ENCODE data around the gene HIGD1A.

HIGD1A gene

GRCh38 chr3:42762046-42762724, 42.1 kb downstream of the HIGD1A start:
- Histone ChIP-seq H3K9me3 (ENCODE audit: low read depth, low read length) (no peaks in the 10 kb centered on the region), H3K36me3 (ENCODE audit: insufficient read depth, low read length) (no peaks in the 10 kb centered on the region), H3K4me3 (no peak overlapping the region), H3K27ac (no peak overlapping the region), H3K9ac (ENCODE audit: insufficient read length) (no peak overlapping the region)
- TF ChIP-seq POLR2AphosphoS5 (IDR thresholded peaks at IDR 0.05; ENCODE audit: borderline replicate concordance, low read depth, low read length) (no peak), FOXP2 (optimal IDR thresholded peaks at IDR 0.05; ENCODE audit: control extremely low read depth, extremely low read length, insufficient read depth) (no peak), EZH2 (IDR thresholded peaks at IDR 0.05) (no peak)
- no peak for DNase-seq (ENCODE audit: low read depth, low spot score)

GRCh38 chr3:42758126-42758525, 46.2 kb downstream of the HIGD1A start:
- no peak for TF ChIP-seq EZH2 (IDR thresholded peaks at IDR 0.05)
- Histone ChIP-seq H3K4me3 (no peak overlapping the region), H3K9ac (ENCODE audit: insufficient read length) (no peak overlapping the region), H3K9me3 (ENCODE audit: low read depth, low read length) (no peaks in the 10 kb centered on the region), H3K36me3 (ENCODE audit: insufficient read depth, low read length) (no peaks in the 10 kb centered on the region), H3K27ac (no peak overlapping the region)
- DNase-seq (ENCODE audit: low read depth, low spot score) = no peak

- H3K36me3 ChIP-seq (ENCODE audit: insufficient read depth, low read length) = no peaks in the 10 kb centered on the region
- H3K27ac ChIP-seq = no peak overlapping the region
- H3K9ac ChIP-seq (ENCODE audit: insufficient read length) = no peak overlapping the region
- no peak overlapping the region for H3K4me3 ChIP-seq
- no peak for DNase-seq (ENCODE audit: low read depth, low spot score)
- no peaks in the 10 kb centered on the region for H3K9me3 ChIP-seq (ENCODE audit: low read depth, low read length)
- no peak for TF ChIP-seq EZH2 (IDR thresholded peaks at IDR 0.05)
Observed at GRCh38 chr3:42756681-42757213, 47.5 kb downstream of the HIGD1A start.

- Histone ChIP-seq H3K4me3 (no peak overlapping the region), H3K9ac (ENCODE audit: insufficient read length) (no peak overlapping the region), H3K27ac (no peak overlapping the region), H3K9me3 (ENCODE audit: low read depth, low read length) (no peaks in the 10 kb centered on the region), H3K36me3 (ENCODE audit: insufficient read depth, low read length) (no peaks in the 10 kb centered on the region)
- no peak for DNase-seq (ENCODE audit: low read depth, low spot score)
- no peak for TF ChIP-seq EZH2 (IDR thresholded peaks at IDR 0.05)
- TF ChIP-seq POLR2AphosphoS5 (IDR thresholded peaks at IDR 0.05; ENCODE audit: borderline replicate concordance, low read depth, low read length) = no peak
- no peak for TF ChIP-seq FOXP2 (optimal IDR thresholded peaks at IDR 0.05; ENCODE audit: control extremely low read depth, extremely low read length, insufficient read depth)
Observed at GRCh38 chr3:42755681-42756578, 48.4 kb downstream of the HIGD1A start.

GRCh38 chr3:42753757-42754156, 50.5 kb downstream of the HIGD1A start:
- Histone ChIP-seq H3K9ac (ENCODE audit: insufficient read length) (no peak overlapping the region), H3K4me3 (no peak overlapping the region), H3K36me3 (ENCODE audit: insufficient read depth, low read length) (no peaks in the 10 kb centered on the region), H3K9me3 (ENCODE audit: low read depth, low read length) (no peaks in the 10 kb centered on the region), H3K27ac (no peak overlapping the region)
- DNase-seq (ENCODE audit: low read depth, low spot score) = no peak
- TF ChIP-seq FOXP2 (optimal IDR thresholded peaks at IDR 0.05; ENCODE audit: control extremely low read depth, extremely low read length, insufficient read depth) (no peak), EZH2 (IDR thresholded peaks at IDR 0.05) (no peak), POLR2AphosphoS5 (IDR thresholded peaks at IDR 0.05; ENCODE audit: borderline replicate concordance, low read depth, low read length) (no peak)

- no peak for DNase-seq (ENCODE audit: low read depth, low spot score)
- Histone ChIP-seq H3K9me3 (ENCODE audit: low read depth, low read length) (no peaks in the 10 kb centered on the region), H3K9ac (ENCODE audit: insufficient read length) (no peak overlapping the region), H3K4me3 (no peak overlapping the region), H3K36me3 (ENCODE audit: insufficient read depth, low read length) (no peaks in the 10 kb centered on the region), H3K27ac (no peak overlapping the region)
- TF ChIP-seq POLR2AphosphoS5 (IDR thresholded peaks at IDR 0.05; ENCODE audit: borderline replicate concordance, low read depth, low read length) (no peak), FOXP2 (optimal IDR thresholded peaks at IDR 0.05; ENCODE audit: control extremely low read depth, extremely low read length, insufficient read depth) (no peak), EZH2 (IDR thresholded peaks at IDR 0.05) (no peak)
Observed at GRCh38 chr3:42752961-42753360, 51.3 kb downstream of the HIGD1A start.

GRCh38 chr3:42752441-42752840, 51.8 kb downstream of the HIGD1A start:
- H3K27ac ChIP-seq = no peak overlapping the region
- no peak for DNase-seq (ENCODE audit: low read depth, low spot score)
- TF ChIP-seq EZH2 (IDR thresholded peaks at IDR 0.05) = no peak
- TF ChIP-seq FOXP2 (optimal IDR thresholded peaks at IDR 0.05; ENCODE audit: control extremely low read depth, extremely low read length, insufficient read depth) = no peak
- TF ChIP-seq POLR2AphosphoS5 (IDR thresholded peaks at IDR 0.05; ENCODE audit: borderline replicate concordance, low read depth, low read length) = no peak
- no peaks in the 10 kb centered on the region for H3K9me3 ChIP-seq (ENCODE audit: low read depth, low read length)
- no peaks in the 10 kb centered on the region for H3K36me3 ChIP-seq (ENCODE audit: insufficient read depth, low read length)
- no peak overlapping the region for H3K4me3 ChIP-seq
- H3K9ac ChIP-seq (ENCODE audit: insufficient read length) = no peak overlapping the region

GRCh38 chr3:42751609-42752008, 52.7 kb downstream of the HIGD1A start:
- Histone ChIP-seq H3K9ac (ENCODE audit: insufficient read length) (no peak overlapping the region), H3K27ac (no peak overlapping the region), H3K36me3 (ENCODE audit: insufficient read depth, low read length) (no peaks in the 10 kb centered on the region), H3K4me3 (no peak overlapping the region), H3K9me3 (ENCODE audit: low read depth, low read length) (no peaks in the 10 kb centered on the region)
- TF ChIP-seq FOXP2 (optimal IDR thresholded peaks at IDR 0.05; ENCODE audit: control extremely low read depth, extremely low read length, insufficient read depth) = no peak
- no peak for TF ChIP-seq POLR2AphosphoS5 (IDR thresholded peaks at IDR 0.05; ENCODE audit: borderline replicate concordance, low read depth, low read length)
- TF ChIP-seq EZH2 (IDR thresholded peaks at IDR 0.05) = no peak
- no peak for DNase-seq (ENCODE audit: low read depth, low spot score)

Measured in SK-N-MC (cell line).